RWPE1 (cell line): ENCODE results near the gene SLC22A31.

ENCODE experiments used
- CTCF ChIA-PET: fragments of 350-600 bp; sonication (Branson Sonifier 250); formaldehyde crosslinking; extraction: SDS; loops from one replicate; lab custom pipeline; 2021; lab: Yijun Ruan, JAX
- POLR2A ChIA-PET: fragments of 400-600 bp; formaldehyde crosslinking; extraction: SDS; loops from one replicate; lab custom pipeline; 2020; ENCODE audit warnings: antibody characterized with exemption; ENCODE audit not compliant: low non-redundant PET; lab: Yijun Ruan, JAX
- DNase-seq: peaks from one replicate; pipeline ENCODE4 v3.0.0; 2012; ENCODE audit warnings: low spot score
- H3K27ac ChIP-seq: fragments of 450-650 bp; 2 replicates; pipeline ENCODE4 v1.5.1; 2017
- CTCF ChIP-seq: fragments of 450-650 bp; conservative IDR thresholded peaks from 2 replicates; pipeline ENCODE4 v1.5.1; 2017; ENCODE audit warnings: low read depth, mild to moderate bottlenecking

The SLC22A31 gene

GRCh38 chr16:89173174-89173921 lies 27.0 kb downstream of the SLC22A31 start:
- no peak overlapping the region for H3K27ac ChIP-seq
- ChIA-PET POLR2A (no interaction called here), CTCF (interaction anchor here (0.9 kb wide), 1 partner anchor 30 kb away, joined by 3 read pairs; no protein-coding TSS in a partner anchor)
- no peak for DNase-seq
- TF ChIP-seq CTCF = no peak

DNA sequence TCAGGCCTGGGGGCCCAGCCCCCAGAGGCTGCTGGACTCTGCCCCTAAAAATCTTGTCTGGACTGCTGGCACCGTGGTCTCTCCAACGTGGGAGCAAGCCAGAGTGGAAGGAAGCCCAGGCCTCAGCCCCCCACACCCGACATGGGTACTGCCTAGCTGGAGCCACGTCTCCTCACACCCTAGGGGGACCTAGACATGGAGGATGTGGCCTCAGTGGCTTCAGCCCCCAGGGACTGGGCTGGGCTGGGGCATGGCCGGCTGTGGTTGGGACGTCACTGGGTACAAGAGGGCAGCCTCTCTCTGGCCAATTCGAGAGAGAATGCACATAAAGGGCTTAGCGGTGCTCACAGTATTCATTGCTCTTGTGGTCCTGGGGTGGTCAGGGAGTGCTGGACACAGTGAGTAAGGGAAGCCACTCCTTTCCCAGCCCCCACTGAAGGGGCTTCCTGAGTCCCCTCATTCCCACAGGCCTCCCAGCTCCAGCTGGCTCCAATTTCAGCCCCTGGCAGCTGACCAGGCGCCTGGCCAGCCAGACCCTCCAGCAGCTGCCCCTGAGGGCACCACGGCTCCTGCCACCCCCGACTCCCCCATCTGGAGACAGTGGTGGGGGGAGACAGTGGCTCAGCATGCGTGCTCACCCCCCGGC lies 27.7 kb downstream of the SLC22A31 start:
- POLR2A ChIA-PET = no interaction called here
- CTCF ChIA-PET = interaction anchor here (0.9 kb wide), 1 partner anchor 31 kb away, joined by 3 read pairs; no protein-coding TSS in a partner anchor
- DNase-seq = no peak
- H3K27ac ChIP-seq = no peak overlapping the region
- no peak for TF ChIP-seq CTCF

- POLR2A ChIA-PET = no interaction called here
- no peak for DNase-seq
- CTCF ChIA-PET = no interaction called here
- H3K27ac ChIP-seq = no peak overlapping the region
- TF ChIP-seq CTCF = no peak
These were observed 28.2 kb downstream of the SLC22A31 start for GRCh38 chr16:89172171-89172527.

DNA sequence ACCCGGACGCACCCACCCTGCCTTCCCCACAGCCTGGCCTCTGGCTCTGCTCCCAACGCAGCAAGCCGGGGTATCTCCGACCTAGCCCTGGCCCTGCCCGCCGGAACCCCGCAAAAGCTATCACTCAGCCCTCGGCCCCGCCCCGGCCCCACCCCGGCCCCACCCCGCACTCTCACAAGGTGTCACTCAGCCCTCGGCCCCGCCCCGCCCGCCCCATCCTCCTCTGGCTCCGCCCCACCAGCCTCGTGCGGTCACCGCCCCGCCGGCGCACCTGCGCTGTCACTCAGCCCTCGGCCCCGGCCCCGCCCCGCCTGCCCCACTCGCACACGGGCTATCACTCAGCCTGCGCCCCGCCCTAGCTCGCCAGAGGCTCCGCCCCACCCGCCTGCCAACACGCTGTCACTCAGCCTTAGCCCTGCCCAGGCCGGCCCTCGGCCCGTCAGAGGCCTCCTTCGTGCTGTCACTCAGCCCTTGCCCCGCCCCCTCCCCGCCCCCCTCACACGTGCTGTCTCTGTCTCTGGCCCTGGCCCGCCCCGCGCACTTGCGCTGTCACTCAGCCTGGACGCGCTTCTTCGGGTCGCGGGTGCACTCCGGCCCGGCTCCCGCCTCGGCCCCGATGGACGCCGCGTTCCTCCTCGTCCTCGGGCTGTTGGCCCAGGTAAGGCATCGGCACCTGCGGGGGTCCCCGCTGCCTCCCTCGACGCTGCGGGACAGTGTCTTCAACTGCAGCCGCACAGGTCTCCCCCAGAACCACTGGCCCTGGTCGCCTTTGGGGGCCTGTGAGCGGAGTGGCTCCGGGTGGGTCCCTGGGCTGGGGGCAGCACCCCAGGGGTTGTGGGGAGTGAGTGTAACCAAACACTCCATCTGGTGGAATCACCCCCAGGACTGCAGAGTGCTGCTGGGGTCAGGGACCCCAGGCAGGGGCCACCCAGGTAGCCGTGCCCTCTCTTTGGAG lies 28.8 kb downstream of the SLC22A31 start, which contains the start of gene CDH15:
CDH15 (plus strand) TSS at position 533 of the 955 bp plus-strand sequence; CDS start at position 617, 84 bp downstream.
- ChIA-PET POLR2A (no interaction called here), CTCF (interaction anchor here (0.9 kb wide), 1 partner anchor 230 kb away, joined by 3 read pairs; no protein-coding TSS in a partner anchor)
- H3K27ac ChIP-seq = no peak within 1 kb of the TSS
- peak; percentile 98 for DNase-seq
- no peak for TF ChIP-seq CTCF

GRCh38 chr16:89170346-89171215 lies 29.8 kb downstream of the SLC22A31 start:
- ChIA-PET POLR2A (no interaction called here), CTCF (interaction anchor here (0.9 kb wide), 1 partner anchor 229 kb away, joined by 3 read pairs; no protein-coding TSS in a partner anchor)
- H3K27ac ChIP-seq = no peak overlapping the region
- no peak for DNase-seq
- no peak for TF ChIP-seq CTCF
